NCI-H146 (cell line): ENCODE data around the gene PDK3.
A peak's percentile ranks its signal among the peaks of the same experiment; 100 is the strongest.

ENCODE experiments used
- DNase-seq: peaks from one replicate; lab custom pipeline; 2025; lab: John Stamatoyannopoulos, UW

The PDK3 gene

GRCh38 chrX:24553011-24553410, 87.9 kb downstream of the PDK3 start:
- DNase-seq, result no peak

GRCh38 chrX:24561121-24561520, 96.0 kb downstream of the PDK3 start:
- DNase-seq, result peak; percentile 1

GRCh38 chrX:24563291-24564010, 98.4 kb downstream of the PDK3 start:
- DNase-seq, result no peak

- DNase-seq, result no peak
These were observed 101.2 kb downstream of the PDK3 start for GRCh38 chrX:24566240-24566639.

- DNase-seq, result no peak
These were observed 102.1 kb downstream of the PDK3 start for GRCh38 chrX:24567169-24567568.

GRCh38 chrX:24574743-24575142, 109.7 kb downstream of the PDK3 start:
- no peak for DNase-seq

GRCh38 chrX:24575496-24575895, 110.4 kb downstream of the PDK3 start:
- DNase-seq, result no peak

GRCh38 chrX:24577091-24577490, 112.0 kb downstream of the PDK3 start:
- DNase-seq, result no peak
